IMR-90 (cell line): Measurements from ENCODE around the gene CDK2AP2. TPM values are rescaled to one million over a fixed set of nuclear protein-coding genes. Genes with fewer than 3 reads are reported as not detected.

Experiments used
- ATAC-seq: fragments of 200-7000 bp; cut with Tn5 transposase; 2 replicates; pipeline ENCODE4 v1.9.1; 2020; ENCODE audit warnings: low read depth, mild to moderate bottlenecking, moderate library complexity
- BruUV-seq: library from RNA; stranded (reverse); fragments of 400-500 nt; replicated peaks from 2 replicates; lab custom pipeline; 2021; lab: Mats Ljungman, UMichigan
- CTCF ChIA-PET: fragments of 300-600 bp; formaldehyde crosslinking; extraction: SDS; loops from one replicate; lab custom pipeline; 2021; ENCODE audit warnings: antibody characterized with exemption; lab: Yijun Ruan, JAX
- POLR2A ChIA-PET: fragments of 300-600 bp; sonication (Branson Sonifier 250); formaldehyde crosslinking; loops from one replicate; lab custom pipeline; 2022; ENCODE audit warnings: antibody characterized with exemption; ENCODE audit not compliant: unreplicated experiment; lab: Charles Lee
- DNase-seq: peaks from one replicate; pipeline ENCODE4 v3.0.0; 2013
- H2AFZ ChIP-seq: replicated peaks from 2 replicates; pipeline ENCODE3; 2013; ENCODE audit warnings: low read length, mild to moderate bottlenecking; ENCODE audit not compliant: poor library complexity
- H2AK5ac ChIP-seq: 2 replicates; pipeline ENCODE4 v1.6.1; 2013; ENCODE audit warnings: low read depth, low read length, inconsistent platforms
- H2AK9ac ChIP-seq: replicated peaks from 2 replicates; pipeline ENCODE3; 2013; ENCODE audit warnings: mild to moderate bottlenecking, low read depth, low read length, moderate library complexity; ENCODE audit not compliant: poor library complexity
- H2BK120ac ChIP-seq: 2 replicates; pipeline ENCODE4 v1.6.1; 2013; ENCODE audit warnings: low read depth, low read length, inconsistent platforms
- H2BK15ac ChIP-seq: 3 replicates; pipeline ENCODE4 v1.6.1; 2013; ENCODE audit warnings: low read depth, low read length, inconsistent platforms
- H2BK20ac ChIP-seq: 2 replicates; pipeline ENCODE4 v1.6.1; 2013; ENCODE audit warnings: low read depth, mild to moderate bottlenecking, inconsistent platforms, low read length, moderate library complexity
- H2BK5ac ChIP-seq: 2 replicates; pipeline ENCODE4 v1.6.1; 2013; ENCODE audit warnings: mild to moderate bottlenecking, low read depth, low read length, inconsistent platforms; ENCODE audit not compliant: poor library complexity, severe bottlenecking
- H3K14ac ChIP-seq: replicated peaks from 2 replicates; pipeline ENCODE4 v1.6.1; 2013; ENCODE audit warnings: low read depth, low read length, inconsistent platforms
- H3K18ac ChIP-seq: 2 replicates; pipeline ENCODE4 v1.6.1; 2013; ENCODE audit warnings: low read depth, low read length, control low read depth
- H3K23ac ChIP-seq: 2 replicates; pipeline ENCODE4 v1.6.1; 2013; ENCODE audit warnings: low read depth, low read length, inconsistent platforms
- H3K27ac ChIP-seq: 2 replicates; pipeline ENCODE4 v1.5.1; 2013; ENCODE audit warnings: mild to moderate bottlenecking, control low read depth, low read length; ENCODE audit not compliant: insufficient read depth
- H3K27me3 ChIP-seq: 2 replicates; pipeline ENCODE4 v1.6.1; 2013; ENCODE audit warnings: low read length; ENCODE audit not compliant: control insufficient read depth, insufficient read depth
- H3K36me3 ChIP-seq: 2 replicates; pipeline ENCODE4 v1.6.1; 2013; ENCODE audit warnings: low read length, mixed read lengths; ENCODE audit not compliant: control insufficient read depth, insufficient read depth
- H3K4ac ChIP-seq: 2 replicates; pipeline ENCODE4 v1.6.1; 2013; ENCODE audit warnings: low read depth, low read length, inconsistent platforms
- H3K4me1 ChIP-seq: 2 replicates; pipeline ENCODE4 v1.6.1; 2013; ENCODE audit warnings: low read length, mixed read lengths; ENCODE audit not compliant: control insufficient read depth, insufficient read depth
- H3K4me2 ChIP-seq: 2 replicates; pipeline ENCODE4 v1.6.1; 2013; ENCODE audit warnings: low read depth, mild to moderate bottlenecking, control low read depth, low read length, moderate library complexity
- H3K4me3 ChIP-seq: 2 replicates; pipeline ENCODE4 v1.5.1; 2013; ENCODE audit warnings: low read depth, mild to moderate bottlenecking, control low read depth, low read length, moderate library complexity; ENCODE audit not compliant: insufficient read depth
- H3K56ac ChIP-seq: 2 replicates; pipeline ENCODE4 v1.6.1; 2013; ENCODE audit warnings: low read length, inconsistent platforms; ENCODE audit not compliant: insufficient read depth; ENCODE audit errors: extremely low read depth
- H3K79me1 ChIP-seq, 2 experiments: 2 replicates each; pipeline ENCODE4 v1.6.1; 2013; ENCODE audit warnings: low read length in 2 of 2, inconsistent platforms in 1 of 2, low read depth in 1 of 2
- H3K9ac ChIP-seq: 2 replicates; pipeline ENCODE4 v1.6.1; 2013; ENCODE audit warnings: low read depth, low read length, control low read depth
- H3K9me1 ChIP-seq: 2 replicates; pipeline ENCODE4 v1.6.1; 2013; ENCODE audit warnings: low read length, inconsistent platforms; ENCODE audit not compliant: insufficient read depth
- H3K9me3 ChIP-seq: 2 replicates; pipeline ENCODE4 v1.6.1; 2013; ENCODE audit warnings: low read length; ENCODE audit not compliant: control insufficient read depth, insufficient read depth
- H4K20me1 ChIP-seq: 2 replicates; pipeline ENCODE4 v1.6.1; 2013; ENCODE audit warnings: low read length, inconsistent platforms; ENCODE audit not compliant: insufficient read depth
- H4K5ac ChIP-seq: 2 replicates; pipeline ENCODE4 v1.6.1; 2013; ENCODE audit warnings: mild to moderate bottlenecking, low read depth, low read length, control low read depth
- H4K8ac ChIP-seq, 2 experiments: 2 replicates each; pipeline ENCODE4 v1.6.1; 2013; ENCODE audit warnings: low read depth in 2 of 2, low read length in 2 of 2, control low read depth in 1 of 2, inconsistent platforms in 1 of 2
- H4K91ac ChIP-seq: 2 replicates; pipeline ENCODE4 v1.6.1; 2013; ENCODE audit warnings: low read depth, low read length, inconsistent platforms; ENCODE audit not compliant: insufficient read depth
- BHLHE40 ChIP-seq: fragments of 150-350 bp; IDR thresholded peaks from 2 replicates; pipeline ENCODE4 v1.6.1; 2016; ENCODE audit warnings: mild to moderate bottlenecking, low read depth, low read length
- CEBPB ChIP-seq: IDR thresholded peaks from 2 replicates; pipeline ENCODE4 v1.6.1; 2012; ENCODE audit warnings: low read depth, low read length, improper control_type of control experiment
- CTCF ChIP-seq: conservative IDR thresholded peaks from 2 replicates; pipeline ENCODE4 v1.5.1; 2012; ENCODE audit warnings: mild to moderate bottlenecking, low read depth, low read length, improper control_type of control experiment
- FOS ChIP-seq: fragments of 150-350 bp; IDR thresholded peaks from 2 replicates; pipeline ENCODE4 v1.6.1; 2016; ENCODE audit warnings: low read depth, low read length
- MAFK ChIP-seq: IDR thresholded peaks from 2 replicates; pipeline ENCODE4 v1.6.1; 2012; ENCODE audit warnings: low read depth, low read length, improper control_type of control experiment
- NFE2L2 ChIP-seq: fragments of 150-350 bp; IDR thresholded peaks from 2 replicates; pipeline ENCODE4 v1.6.1; 2016; ENCODE audit warnings: low read depth, mild to moderate bottlenecking, low read length
- RAD21 ChIP-seq: IDR thresholded peaks from 2 replicates; pipeline ENCODE4 v1.6.1; 2012; ENCODE audit warnings: low read length, improper control_type of control experiment
- RFX5 ChIP-seq: IDR thresholded peaks from 2 replicates; pipeline ENCODE4 v1.8.0; 2012; ENCODE audit warnings: low read depth, mild to moderate bottlenecking, low read length, moderate library complexity
- WGBS, 2 experiments: methylation state at CpG; one replicate each; pipeline versions ENCODE4 v1.1.5 to v1.1.7; 2013; ENCODE audit warnings: missing lambda C conversion rate in 2 of 2; ENCODE audit not compliant: insufficient read length in 1 of 2; ENCODE audit errors: extremely low coverage in 2 of 2; 5-methylcytosine and 5-hydroxymethylcytosine counted together
- dilution Hi-C: fragments of 300-500 bp; cut with HindIII; formaldehyde crosslinking; loops from one replicate; pipeline ENCODE4 v1.14.3; 2018; ENCODE audit warnings: low sequenced_read_pairs; ENCODE audit not compliant: unreplicated experiment
- in situ Hi-C: fragments of 300-500 bp; cut with MboI; formaldehyde crosslinking; loops from 3 replicates; pipeline ENCODE4 v1.14.3; 2019; ENCODE audit warnings: low sequenced_read_pairs, inconsistent platforms, mixed read lengths
- intact Hi-C: fragments of 100-400 bp; cut with micrococcal nuclease; formaldehyde crosslinking; loops from 2 replicates; pipeline ENCODE4 v1.10.0; 2022
- polyA plus RNA-seq, 3 experiments: library from polyadenylated mRNA; depleted of rRNA; stranded (reverse); fragments of >200 nt; gene quantifications; 2 replicates each; pipeline ENCODE4 v1.2.3, GENCODE V29; 2012; ENCODE audit warnings: low replicate concordance in 1 of 3
- total RNA-seq: library from RNA; depleted of rRNA; stranded (reverse); fragments of >200 nt; gene quantifications from 2 replicates; pipeline ENCODE4 v1.2.3, GENCODE V29; 2012

Gene CDK2AP2
- total and polyA plus RNA-seq, 2 of the 4 experiments (the other 2 are of a cell fraction), result 8.1 to 44.7 TPM

GRCh38 chr11:67492801-67493547 lies 15.0 kb downstream of the CDK2AP2 start:
- Histone ChIP-seq H4K8ac (no peak overlapping the region), H3K4me2 (no peak overlapping the region), H2BK15ac (no peak overlapping the region), H3K14ac (no peak overlapping the region), H3K56ac (no peak overlapping the region), H3K9ac (no peak overlapping the region), H3K79me1 (no peaks in the 10 kb centered on the region), H4K91ac (no peak overlapping the region), H2AK9ac (peak overlapping the region; percentile 37), H2BK120ac (no peak overlapping the region), H2AFZ (no peak overlapping the region), H2AK5ac (no peak overlapping the region), H3K27me3 (no peaks in the 10 kb centered on the region), H3K36me3 (peaks cover 57% of the 10 kb centered on the region), H3K4ac (no peak overlapping the region), H4K20me1 (no peaks in the 10 kb centered on the region; the same call in 1 of the 2 replicates), H2BK20ac (no peak overlapping the region), H3K4me3 (no peak overlapping the region), H3K23ac (no peak overlapping the region), H3K27ac (no peak overlapping the region), H3K9me3 (no peaks in the 10 kb centered on the region), H4K5ac (no peak overlapping the region), H2BK5ac (no peak overlapping the region), H3K4me1 (no peaks in the 10 kb centered on the region), H3K18ac (no peak overlapping the region), H3K9me1 (peaks cover 4% of the 10 kb centered on the region; the same call in 1 of the 2 replicates)
- TF ChIP-seq FOS (no peak), RAD21 (no peak), MAFK (no peak), BHLHE40 (no peak), NFE2L2 (no peak), CEBPB (no peak), RFX5 (no peak), CTCF (no peak)
- no TSS peak for BruUV-seq
- WGBS, 2 experiments, result 91% methylated on average over 21 of the region's 46 CpGs; no CpG with 5 or more reads in 1 of the 2 experiments
- DNase-seq (no peak), ATAC-seq (no peak)
- dilution Hi-C loops, result no loop called here
- ChIA-PET POLR2A (no interaction called here), CTCF (no interaction called here)
- intact Hi-C loops, result no loop called here
- in situ Hi-C loops, result no loop called here
